ENCODE results near the gene KRCC1. TPM values are rescaled to one million over a fixed set of nuclear protein-coding genes. Genes with fewer than 3 reads are reported as not detected.

Gene KRCC1
- total RNA-seq, 1 donor from 2014 or later, result 33.9 TPM

GRCh38 chr2:88096708-88097107, 41.1 kb upstream of the KRCC1 start:
- Histone ChIP-seq H3F3A (ENCODE audit: low read depth) (peaks cover 7% of the 10 kb centered on the region), H3K36me3 (no peaks in the 10 kb centered on the region), H3K9ac (no peak overlapping the region), H3K9me3 (ENCODE audit: low read depth) (no peaks in the 10 kb centered on the region), H4K20me1 (ENCODE audit: low read depth) (no peaks in the 10 kb centered on the region), H3K4me2 (no peak overlapping the region), H3K4me1 (peaks cover 31% of the 10 kb centered on the region), H3K79me2 (ENCODE audit: low read depth) (no peaks in the 10 kb centered on the region), H3K27me3 (no peaks in the 10 kb centered on the region), H3K4me3 (no peak overlapping the region), H2AFZ (replicated peaks) (no peak overlapping the region), H3K27ac (no peak overlapping the region)
- H3K36me3 Mint-ChIP-seq, result no peaks in the 10 kb centered on the region
- no peak for TF ChIP-seq EZH2phosphoT487 (IDR thresholded peaks at IDR 0.05)
- no peak for TF ChIP-seq EZH2 (IDR thresholded peaks at IDR 0.05)
- TF ChIP-seq CTCF (IDR thresholded peaks at IDR 0.05), result no peak
- no peak overlapping the region for H3K4me3 Mint-ChIP-seq
- H3K27ac Mint-ChIP-seq, result no peak overlapping the region
- DNase-seq (ENCODE audit: low spot score), result no peak
- peaks cover 49% of the 10 kb centered on the region for H3K4me1 Mint-ChIP-seq
- H3K27me3 Mint-ChIP-seq (ENCODE audit: insufficient read depth, low read depth), result peaks cover 10% of the 10 kb centered on the region
- H3K9me3 Mint-ChIP-seq, result no peaks in the 10 kb centered on the region

DNA sequence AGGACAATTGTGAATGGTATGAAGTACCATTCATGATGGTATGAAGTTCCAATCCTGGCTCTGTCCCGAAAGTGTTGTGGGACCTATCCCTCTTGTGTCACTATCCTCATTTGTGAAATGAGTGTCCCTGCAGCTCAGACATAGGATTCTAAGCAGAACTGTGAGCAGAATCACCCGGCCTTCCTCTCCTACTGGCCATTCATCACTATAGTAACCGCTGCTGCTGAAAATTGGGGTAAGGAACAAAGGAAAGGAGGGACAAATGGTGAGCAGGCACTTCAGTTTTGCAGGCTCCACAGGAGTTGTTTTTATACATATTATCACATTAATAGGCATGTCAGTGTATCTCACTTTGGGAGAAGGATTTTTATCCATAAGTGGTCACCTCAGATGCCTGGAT, 39.4 kb upstream of the KRCC1 start:
- Histone ChIP-seq H4K20me1 (ENCODE audit: low read depth) (no peaks in the 10 kb centered on the region), H3K27me3 (no peaks in the 10 kb centered on the region), H3K9me3 (ENCODE audit: low read depth) (no peaks in the 10 kb centered on the region), H3K9ac (no peak overlapping the region), H2AFZ (replicated peaks) (no peak overlapping the region), H3K36me3 (no peaks in the 10 kb centered on the region), H3K79me2 (ENCODE audit: low read depth) (no peaks in the 10 kb centered on the region), H3K27ac (no peak overlapping the region), H3K4me3 (no peak overlapping the region), H3K4me1 (peaks cover 23% of the 10 kb centered on the region), H3F3A (ENCODE audit: low read depth) (peaks cover under 1% of the 10 kb centered on the region), H3K4me2 (peak overlapping the region; percentile 42)
- Mint-ChIP-seq H3K27me3 (ENCODE audit: insufficient read depth, low read depth) (peaks cover 8% of the 10 kb centered on the region), H3K36me3 (no peaks in the 10 kb centered on the region), H3K9me3 (no peaks in the 10 kb centered on the region), H3K4me1 (peaks cover 50% of the 10 kb centered on the region), H3K27ac (peak overlapping the region; percentile 64), H3K4me3 (peak overlapping the region; percentile 45)
- no peak for TF ChIP-seq CTCF (IDR thresholded peaks at IDR 0.05)
- TF ChIP-seq EZH2 (IDR thresholded peaks at IDR 0.05), result no peak
- no peak for TF ChIP-seq EZH2phosphoT487 (IDR thresholded peaks at IDR 0.05)
- peak; percentile 12 for DNase-seq (ENCODE audit: low spot score)

DNA sequence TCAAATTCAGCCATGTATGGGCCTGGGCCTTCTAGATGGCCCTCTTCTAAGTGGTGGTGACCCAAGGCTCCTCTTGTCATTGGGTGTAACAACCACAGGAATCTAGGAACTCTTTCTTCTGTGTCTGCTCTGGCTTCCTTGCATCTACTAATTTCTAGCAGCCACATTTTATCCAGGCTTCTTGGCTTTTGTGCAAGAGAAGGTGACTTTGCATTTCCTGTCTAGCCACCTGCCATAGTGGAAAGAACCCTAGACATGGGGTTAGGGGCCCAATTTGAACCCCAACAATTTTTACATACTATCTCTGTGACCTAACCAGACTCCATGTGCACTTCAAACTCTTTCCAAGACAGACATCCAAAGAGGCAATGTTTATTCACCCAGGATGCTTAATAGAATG, 37.2 kb upstream of the KRCC1 start:
- Histone ChIP-seq H2AFZ (replicated peaks) (no peak overlapping the region), H4K20me1 (ENCODE audit: low read depth) (no peaks in the 10 kb centered on the region), H3K27me3 (no peaks in the 10 kb centered on the region), H3K36me3 (no peaks in the 10 kb centered on the region), H3K9me3 (ENCODE audit: low read depth) (no peaks in the 10 kb centered on the region), H3K79me2 (ENCODE audit: low read depth) (no peaks in the 10 kb centered on the region), H3F3A (ENCODE audit: low read depth) (no peaks in the 10 kb centered on the region), H3K4me2 (no peak overlapping the region), H3K9ac (no peak overlapping the region), H3K27ac (no peak overlapping the region), H3K4me1 (peaks cover 22% of the 10 kb centered on the region), H3K4me3 (no peak overlapping the region)
- H3K36me3 Mint-ChIP-seq, result no peaks in the 10 kb centered on the region
- H3K4me3 Mint-ChIP-seq, result no peak overlapping the region
- peaks cover 11% of the 10 kb centered on the region for H3K27me3 Mint-ChIP-seq (ENCODE audit: insufficient read depth, low read depth)
- no peak for TF ChIP-seq EZH2phosphoT487 (IDR thresholded peaks at IDR 0.05)
- TF ChIP-seq CTCF (IDR thresholded peaks at IDR 0.05), result no peak
- TF ChIP-seq EZH2 (IDR thresholded peaks at IDR 0.05), result no peak
- peaks cover 41% of the 10 kb centered on the region for H3K4me1 Mint-ChIP-seq
- DNase-seq (ENCODE audit: low spot score), result no peak
- H3K27ac Mint-ChIP-seq, result no peak overlapping the region
- no peaks in the 10 kb centered on the region for H3K9me3 Mint-ChIP-seq
